Measurements from ENCODE around the gene CREBBP. TPM values are rescaled to one million over a fixed set of nuclear protein-coding genes. Genes with fewer than 3 reads are reported as not detected.

The CREBBP gene
- total RNA-seq, 2 experiments from 2014 or later = 26.6 to 29.5 TPM

DNA sequence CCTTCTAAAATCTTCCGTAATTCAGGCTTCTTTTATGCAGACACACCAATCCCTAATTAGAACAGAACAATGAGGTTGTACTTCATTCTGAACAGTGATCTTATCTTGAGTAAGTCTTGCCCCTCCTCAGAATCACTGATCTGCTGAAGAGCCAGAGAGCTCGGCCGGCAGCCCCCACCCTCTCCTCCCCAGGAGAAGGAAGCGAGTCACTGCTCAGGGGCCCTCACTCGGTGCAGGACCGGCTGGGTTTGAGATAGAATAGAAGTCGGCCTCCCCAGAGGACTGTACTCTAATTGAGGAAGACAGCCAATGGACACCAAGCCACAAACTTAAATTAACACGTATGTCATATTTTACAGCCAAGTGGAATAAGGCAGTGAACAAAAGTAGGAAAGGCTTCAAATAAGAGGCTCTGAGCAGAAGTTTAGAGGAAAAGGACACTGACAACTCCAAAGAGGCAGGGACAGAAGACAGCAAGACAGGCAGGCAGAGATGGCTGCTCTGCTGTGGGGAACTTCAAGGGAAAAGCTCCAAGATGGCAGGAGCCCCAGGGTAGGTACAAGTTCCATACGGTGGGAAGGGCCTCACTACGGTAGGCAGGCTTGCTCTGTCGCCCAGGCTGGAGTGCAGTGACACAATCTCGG, 18.6 kb downstream of the CREBBP start:
- Mint-ChIP-seq H3K4me3 (no peak overlapping the region), H3K9me3 (no peaks in the 10 kb centered on the region), H3K27me3 (no peaks in the 10 kb centered on the region), H3K4me1 (ENCODE audit: low read depth) (peaks cover 81% of the 10 kb centered on the region), H3K27ac (no peak overlapping the region), H3K36me3 (no peaks in the 10 kb centered on the region)
- DNase-seq = no peak
- intact Hi-C loops (cut with micrococcal nuclease) = no loop called here
- CTCF ChIA-PET = interaction anchor here (1.1 to 1.6 kb wide), 2 partner anchors 172 to 174 kb away, joined by 3 read pairs; no protein-coding TSS in a partner anchor
- POLR2A ChIA-PET = no interaction called here

DNA sequence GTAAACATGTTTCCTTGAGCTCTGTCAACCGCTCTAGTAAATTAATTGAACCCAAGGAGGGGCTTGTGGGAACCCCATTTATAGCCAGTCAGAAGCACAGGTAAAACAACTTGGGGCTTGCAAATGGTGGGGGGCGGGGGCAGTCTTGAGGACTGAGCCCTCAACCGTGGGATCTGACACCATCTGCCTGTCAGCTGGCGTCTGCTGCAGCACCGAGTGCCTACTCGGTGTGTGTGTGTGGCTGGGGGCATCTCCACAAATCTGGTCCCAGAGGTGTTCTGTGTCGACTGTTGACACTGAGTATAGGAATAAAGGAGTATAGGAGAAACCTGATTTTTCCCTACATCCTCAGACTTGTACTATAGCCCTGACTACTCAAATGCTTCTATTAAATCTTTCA, 20.6 kb downstream of the CREBBP start:
- H3K27ac Mint-ChIP-seq = no peak overlapping the region
- H3K36me3 Mint-ChIP-seq = no peaks in the 10 kb centered on the region
- peaks cover 77% of the 10 kb centered on the region for H3K4me1 Mint-ChIP-seq (ENCODE audit: low read depth)
- DNase-seq = no peak
- CTCF ChIA-PET = interaction anchor here (1.1 kb wide), 1 partner anchor 394 kb away, joined by 3 read pairs; no protein-coding TSS in a partner anchor
- POLR2A ChIA-PET = no interaction called here
- H3K27me3 Mint-ChIP-seq = no peaks in the 10 kb centered on the region
- intact Hi-C loops (cut with micrococcal nuclease) = loop anchor here (5.0 kb wide), 2 partner anchors 48 to 73 kb away; no protein-coding TSS in a partner anchor
- no peaks in the 10 kb centered on the region for H3K9me3 Mint-ChIP-seq
- H3K4me3 Mint-ChIP-seq = no peak overlapping the region

DNA sequence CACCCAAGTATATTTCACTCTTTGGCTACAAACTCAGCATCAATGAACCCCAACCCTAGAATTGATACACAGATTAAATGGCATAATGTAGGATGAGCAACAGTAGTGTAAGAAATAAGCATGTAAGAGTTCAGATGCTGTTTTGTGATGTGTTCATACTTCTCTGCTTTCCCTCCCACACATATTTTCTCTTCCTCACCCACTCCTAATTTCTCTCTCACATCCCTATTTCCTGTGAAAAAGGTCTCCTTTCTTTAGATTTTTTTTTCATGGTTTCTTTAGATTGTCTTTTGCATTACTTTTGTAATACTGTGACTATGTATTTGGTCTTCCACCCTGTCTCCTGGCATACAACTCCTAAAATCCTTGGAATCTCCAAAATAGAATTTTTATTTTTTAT, 21.7 kb downstream of the CREBBP start:
- H3K36me3 Mint-ChIP-seq = no peaks in the 10 kb centered on the region
- intact Hi-C loops (cut with micrococcal nuclease) = loop anchor here (5.0 kb wide), 2 partner anchors 46 to 72 kb away; no protein-coding TSS in a partner anchor
- no peak for DNase-seq
- ChIA-PET POLR2A (no interaction called here), CTCF (interaction anchor here (1.1 kb wide), 1 partner anchor 395 kb away, joined by 3 read pairs; no protein-coding TSS in a partner anchor)
- no peak overlapping the region for H3K4me3 Mint-ChIP-seq
- peaks cover 78% of the 10 kb centered on the region for H3K4me1 Mint-ChIP-seq (ENCODE audit: low read depth)
- H3K27ac Mint-ChIP-seq = peak overlapping the region; percentile 46
- H3K9me3 Mint-ChIP-seq = no peaks in the 10 kb centered on the region
- no peaks in the 10 kb centered on the region for H3K27me3 Mint-ChIP-seq

DNA sequence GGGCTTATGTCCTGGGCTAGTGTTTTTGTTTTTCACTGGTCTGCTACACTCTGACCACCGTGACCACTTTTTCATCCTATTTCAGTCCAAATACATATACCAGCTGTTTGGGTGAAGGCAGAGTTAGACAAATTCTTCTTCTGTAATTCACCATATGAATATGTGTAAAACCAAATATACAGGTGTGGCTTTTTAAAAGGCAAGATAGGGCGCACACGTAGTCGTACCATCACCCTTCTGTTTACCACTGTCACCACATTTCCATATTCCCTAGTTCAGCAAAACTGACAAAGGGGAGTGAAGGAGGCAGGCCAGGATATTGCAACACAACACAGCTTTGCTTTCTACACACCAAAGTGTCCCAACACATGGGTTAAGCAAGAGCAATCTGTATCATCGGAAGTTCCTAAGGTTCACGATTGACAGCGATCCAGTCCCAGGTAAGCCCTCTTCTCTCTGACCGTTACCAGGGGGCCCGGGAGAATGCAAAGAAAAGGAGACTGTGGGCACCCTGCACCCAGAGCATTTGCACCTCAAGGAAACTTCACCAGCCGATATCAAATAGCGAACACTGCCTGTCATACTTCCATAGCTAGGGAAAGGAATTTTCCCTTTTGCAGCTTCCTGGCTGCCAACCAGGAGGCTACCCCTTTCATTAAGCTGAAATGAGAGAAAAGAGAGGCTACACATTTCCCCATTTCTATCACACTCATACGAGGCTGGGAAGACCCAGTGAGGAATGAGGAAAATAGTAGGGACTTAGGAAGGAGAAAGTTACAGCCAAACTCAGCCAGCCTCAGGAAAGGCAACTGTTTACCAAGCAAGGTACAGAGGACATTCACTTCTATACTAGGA, 23.1 kb downstream of the CREBBP start:
- H3K4me3 Mint-ChIP-seq = no peak overlapping the region
- H3K27me3 Mint-ChIP-seq = no peaks in the 10 kb centered on the region
- intact Hi-C loops (cut with micrococcal nuclease) = loop anchor here (5.0 kb wide), 2 partner anchors 45 to 70 kb away; no protein-coding TSS in a partner anchor

DNA sequence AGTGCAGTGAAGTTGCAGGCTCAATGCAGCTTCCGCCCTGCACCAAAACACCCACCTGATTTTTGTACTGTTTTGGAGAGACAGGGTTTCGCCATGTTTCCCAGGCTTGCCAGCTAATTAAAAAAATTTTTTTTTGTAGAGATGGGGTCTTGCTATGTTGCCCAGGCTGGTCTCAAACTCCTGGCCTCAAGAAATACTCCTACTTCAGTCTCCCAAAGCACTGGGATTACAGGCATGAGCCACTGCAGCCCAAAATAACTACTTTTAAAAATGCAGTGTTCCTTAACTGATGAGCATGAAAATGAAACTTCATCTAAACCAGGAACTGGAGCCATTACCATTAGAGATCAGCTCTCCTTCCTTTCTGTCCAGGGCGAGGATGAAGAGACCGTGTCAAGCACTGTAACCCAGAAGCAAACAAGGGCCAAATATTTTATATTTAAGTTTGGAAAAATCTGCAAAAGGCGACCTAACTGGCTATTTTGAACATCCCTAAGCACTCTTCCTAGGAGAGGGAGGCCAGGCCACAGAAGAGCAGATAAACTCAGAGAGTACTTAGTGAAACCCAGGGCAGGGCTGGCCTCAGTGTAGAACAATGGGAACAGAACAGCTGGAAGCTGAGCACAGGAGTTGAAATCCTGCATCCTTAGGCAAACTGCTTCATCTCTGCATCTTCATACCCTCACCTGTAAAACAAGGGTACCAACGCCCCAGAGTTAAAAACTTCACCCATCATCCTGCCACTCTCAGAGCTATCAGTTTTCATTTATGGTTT, 24.0 kb downstream of the CREBBP start:
- no peaks in the 10 kb centered on the region for H3K27me3 Mint-ChIP-seq
- ChIA-PET POLR2A (no interaction called here), CTCF (interaction anchor here (1.4 kb wide), 1 partner anchor 23 kb away, joined by 5 read pairs; no protein-coding TSS in a partner anchor)
- no peak overlapping the region for H3K4me3 Mint-ChIP-seq
- no peaks in the 10 kb centered on the region for H3K36me3 Mint-ChIP-seq
- DNase-seq = no peak
- H3K9me3 Mint-ChIP-seq = no peaks in the 10 kb centered on the region
- H3K27ac Mint-ChIP-seq = no peak overlapping the region
- peaks cover 70% of the 10 kb centered on the region for H3K4me1 Mint-ChIP-seq (ENCODE audit: low read depth)
- intact Hi-C loops (cut with micrococcal nuclease) = loop anchor here (5.0 kb wide), 2 partner anchors 44 to 69 kb away; no protein-coding TSS in a partner anchor

More for the DNA sequence above, 23.1 kb downstream of the CREBBP start:
- ChIA-PET POLR2A (no interaction called here), CTCF (interaction anchor here (1.4 kb wide), 1 partner anchor 22 kb away, joined by 5 read pairs; no protein-coding TSS in a partner anchor)
- no peaks in the 10 kb centered on the region for H3K36me3 Mint-ChIP-seq
- H3K27ac Mint-ChIP-seq = no peak overlapping the region
- no peaks in the 10 kb centered on the region for H3K9me3 Mint-ChIP-seq
- peaks cover 76% of the 10 kb centered on the region for H3K4me1 Mint-ChIP-seq (ENCODE audit: low read depth)
- peak; percentile 22 for DNase-seq

DNA sequence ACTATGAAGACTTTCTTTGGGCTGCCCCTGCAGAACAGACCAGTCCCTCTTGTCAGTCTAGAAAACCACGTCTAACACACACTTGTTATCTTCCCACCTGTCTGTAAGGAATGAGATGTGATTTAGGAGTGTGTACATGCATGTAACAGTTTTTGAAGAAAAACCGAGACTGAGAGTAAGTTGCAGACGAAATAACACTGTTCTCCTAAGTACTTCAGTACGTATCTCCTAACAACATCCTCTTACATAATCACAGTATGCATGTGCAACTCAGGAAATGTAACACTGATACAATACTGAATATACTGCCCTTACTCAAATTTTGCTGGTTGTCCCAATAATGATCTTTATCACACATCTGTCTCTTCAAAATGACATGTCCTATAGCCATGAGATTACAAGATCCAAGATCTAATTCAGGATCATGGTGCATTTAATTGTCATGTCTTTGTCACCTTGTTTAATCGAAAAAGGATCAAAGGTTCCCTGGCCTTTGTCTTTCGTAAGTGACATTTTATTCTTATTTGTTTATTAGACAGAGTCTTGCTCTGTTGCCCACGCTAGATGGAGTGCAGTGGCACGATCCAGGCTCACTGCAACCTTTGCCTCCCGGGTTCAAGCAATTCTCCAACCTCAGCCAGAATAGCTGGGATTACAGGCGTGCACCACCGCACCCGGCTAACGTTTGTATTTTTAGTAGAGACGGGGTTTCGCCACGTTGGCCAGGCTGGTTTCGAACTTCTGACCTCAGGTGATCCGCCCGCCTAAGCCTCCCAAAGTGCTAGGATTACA, 25.6 kb downstream of the CREBBP start:
- POLR2A ChIA-PET = no interaction called here
- H3K36me3 Mint-ChIP-seq = no peaks in the 10 kb centered on the region
- H3K4me3 Mint-ChIP-seq = no peak overlapping the region
- no peak for DNase-seq
- no peaks in the 10 kb centered on the region for H3K9me3 Mint-ChIP-seq
- H3K4me1 Mint-ChIP-seq (ENCODE audit: low read depth) = peaks cover 66% of the 10 kb centered on the region
- intact Hi-C loops (cut with micrococcal nuclease) = loop anchor here (5.0 kb wide), 2 partner anchors 43 to 68 kb away; no protein-coding TSS in a partner anchor
- H3K27me3 Mint-ChIP-seq = no peaks in the 10 kb centered on the region
- CTCF ChIA-PET = no interaction called here
- no peak overlapping the region for H3K27ac Mint-ChIP-seq

DNA sequence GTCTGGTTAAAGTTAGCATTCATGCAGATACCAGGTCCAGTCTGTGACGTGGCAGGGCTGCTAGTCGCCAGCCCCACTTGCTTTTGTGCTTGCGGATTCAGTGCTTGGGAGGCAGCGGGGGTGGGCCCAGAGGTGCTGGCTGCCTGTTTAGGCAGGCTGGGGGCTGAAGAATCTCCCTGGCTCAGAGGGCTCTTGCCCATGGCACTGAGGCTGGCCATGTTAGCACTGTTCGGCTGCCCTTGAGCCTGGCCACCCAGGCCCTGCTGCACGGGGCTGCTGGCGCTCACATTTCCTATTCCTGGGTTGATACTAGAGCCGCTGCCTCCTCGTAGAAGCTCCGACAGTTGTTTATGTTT, 30.0 kb downstream of the CREBBP start:
- intact Hi-C loops (cut with micrococcal nuclease) = no loop called here
- Mint-ChIP-seq H3K4me3 (no peak overlapping the region), H3K4me1 (ENCODE audit: low read depth) (peaks cover 43% of the 10 kb centered on the region), H3K27me3 (no peaks in the 10 kb centered on the region), H3K9me3 (no peaks in the 10 kb centered on the region), H3K36me3 (peaks cover 2% of the 10 kb centered on the region), H3K27ac (no peak overlapping the region)
- ChIA-PET CTCF (no interaction called here), POLR2A (no interaction called here)
- no peak for DNase-seq

DNA sequence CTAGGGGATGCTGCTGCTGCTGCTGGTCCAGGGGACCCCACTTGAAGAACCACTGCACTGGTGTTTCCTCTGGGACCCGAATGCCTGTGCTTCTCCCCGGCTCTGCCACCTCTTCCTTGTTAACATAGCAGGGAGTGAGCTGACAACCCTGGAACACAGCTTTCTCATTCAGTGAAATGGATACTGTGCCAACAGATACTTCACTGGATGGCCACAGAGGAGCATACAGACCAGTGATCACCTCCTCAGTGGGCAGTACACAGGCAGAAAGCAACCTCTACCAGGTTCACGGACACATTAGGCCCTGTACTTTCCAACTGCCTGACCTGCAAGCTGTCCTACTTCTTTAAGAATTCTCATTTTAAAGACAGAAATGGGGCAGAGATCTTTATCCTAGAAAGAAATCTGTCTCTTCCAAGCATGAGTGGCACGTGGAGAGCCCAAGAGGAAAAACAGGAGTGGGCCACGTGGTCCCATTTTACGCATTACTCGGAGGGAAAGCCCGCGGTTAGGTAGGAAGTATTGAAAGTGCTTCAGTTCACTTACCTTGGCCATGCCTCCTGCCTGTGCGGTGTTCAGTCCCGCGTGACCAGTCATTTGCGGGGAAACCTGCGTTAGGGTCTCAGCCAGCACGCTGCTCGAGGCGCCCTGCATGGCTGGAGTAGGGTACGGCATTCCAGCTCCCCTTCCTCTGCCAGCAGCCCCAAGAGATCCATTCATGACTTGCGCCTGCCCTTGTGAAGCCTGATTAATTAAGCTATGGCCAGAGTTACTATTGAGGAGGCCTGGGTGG, 30.6 kb downstream of the CREBBP start:
- CTCF ChIA-PET = no interaction called here
- no peak for DNase-seq
- H3K27ac Mint-ChIP-seq = no peak overlapping the region

DNA sequence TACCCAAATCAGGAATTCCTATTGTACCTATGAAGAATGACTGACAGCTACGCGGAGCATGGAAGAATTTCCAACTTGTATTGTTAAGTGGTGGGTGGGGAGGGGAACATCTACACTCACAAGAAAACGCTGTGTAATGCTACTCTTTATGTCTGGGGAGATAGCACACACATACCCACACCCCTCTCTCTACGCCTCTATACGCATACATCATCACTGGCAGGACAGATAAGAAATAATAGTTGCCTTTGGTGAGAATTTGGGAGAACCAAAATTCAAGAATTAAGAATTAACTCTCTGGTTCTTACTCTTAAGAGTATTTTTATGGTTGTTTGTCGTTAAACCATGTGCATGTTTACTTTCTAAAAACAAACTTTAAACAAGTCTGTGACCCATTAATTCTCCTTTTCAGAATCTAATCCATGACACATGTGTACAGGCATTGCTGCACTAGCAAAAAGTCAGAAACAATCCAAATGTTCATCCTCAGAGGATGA, 33.9 kb downstream of the CREBBP start:
- intact Hi-C loops (cut with micrococcal nuclease) = no loop called here
- Mint-ChIP-seq H3K27me3 (no peaks in the 10 kb centered on the region), H3K27ac (no peak overlapping the region), H3K4me3 (no peak overlapping the region), H3K4me1 (ENCODE audit: low read depth) (peaks cover 36% of the 10 kb centered on the region), H3K9me3 (no peaks in the 10 kb centered on the region), H3K36me3 (peaks cover 2% of the 10 kb centered on the region)
- ChIA-PET CTCF (no interaction called here), POLR2A (no interaction called here)
- no peak for DNase-seq

More for the DNA sequence above, 30.6 kb downstream of the CREBBP start:
- Mint-ChIP-seq H3K4me1 (ENCODE audit: low read depth) (peaks cover 44% of the 10 kb centered on the region), H3K4me3 (no peak overlapping the region), H3K27me3 (no peaks in the 10 kb centered on the region), H3K9me3 (no peaks in the 10 kb centered on the region), H3K36me3 (peaks cover 2% of the 10 kb centered on the region)
- intact Hi-C loops (cut with micrococcal nuclease) = no loop called here
- POLR2A ChIA-PET = no interaction called here

DNA sequence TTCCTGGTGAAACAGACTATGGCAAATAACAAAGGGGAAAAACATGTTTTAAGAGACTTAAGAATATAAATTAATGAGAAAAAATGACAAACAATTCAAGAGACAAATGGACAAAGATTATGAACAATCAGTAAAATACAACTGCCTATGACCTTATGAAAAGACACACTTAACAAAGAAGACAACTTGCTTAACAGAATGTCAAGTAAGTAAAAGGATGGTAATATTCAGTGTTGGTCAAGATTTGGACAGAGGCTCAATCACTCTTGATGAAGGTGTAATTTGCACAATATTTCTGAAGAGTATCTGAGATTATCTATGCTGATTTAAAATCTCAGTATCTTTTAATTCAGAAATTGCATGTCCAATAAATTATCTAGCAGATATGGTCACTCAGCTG, 34.4 kb downstream of the CREBBP start:
- H3K4me1 Mint-ChIP-seq (ENCODE audit: low read depth) = peaks cover 36% of the 10 kb centered on the region
- CTCF ChIA-PET = no interaction called here
- no peak overlapping the region for H3K27ac Mint-ChIP-seq
- no peak for DNase-seq
- no peaks in the 10 kb centered on the region for H3K27me3 Mint-ChIP-seq
- H3K9me3 Mint-ChIP-seq = no peaks in the 10 kb centered on the region
- H3K4me3 Mint-ChIP-seq = no peak overlapping the region
- intact Hi-C loops (cut with micrococcal nuclease) = no loop called here
- POLR2A ChIA-PET = no interaction called here
- H3K36me3 Mint-ChIP-seq = peaks cover 2% of the 10 kb centered on the region

DNA sequence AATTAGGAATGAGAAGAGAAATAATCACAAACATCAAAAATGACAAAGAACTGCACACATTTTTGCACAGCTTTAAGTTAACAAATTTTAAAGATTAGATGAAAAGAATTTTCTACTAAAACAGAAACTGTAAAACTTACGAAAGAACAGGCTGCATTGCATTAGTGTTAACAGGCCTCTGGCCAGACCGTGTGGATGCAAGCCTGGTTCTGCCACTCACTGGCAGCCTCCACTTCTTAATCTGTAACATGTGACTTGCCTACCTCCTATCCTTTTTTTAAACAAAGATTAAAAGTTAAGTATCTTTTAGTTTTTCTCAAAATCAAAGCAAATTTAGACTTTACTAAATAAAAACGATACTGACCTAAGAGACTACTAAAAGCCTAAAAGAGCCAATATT, 37.5 kb downstream of the CREBBP start:
- POLR2A ChIA-PET = no interaction called here
- H3K9me3 Mint-ChIP-seq = no peaks in the 10 kb centered on the region
- no peak for DNase-seq
- CTCF ChIA-PET = interaction anchor here (0.6 kb wide), 1 partner anchor 221 kb away, joined by 4 read pairs; no protein-coding TSS in a partner anchor
- H3K27ac Mint-ChIP-seq = no peak overlapping the region
- no peaks in the 10 kb centered on the region for H3K27me3 Mint-ChIP-seq
- intact Hi-C loops (cut with micrococcal nuclease) = no loop called here
- no peaks in the 10 kb centered on the region for H3K36me3 Mint-ChIP-seq
- H3K4me3 Mint-ChIP-seq = no peak overlapping the region
- H3K4me1 Mint-ChIP-seq (ENCODE audit: low read depth) = peaks cover 48% of the 10 kb centered on the region

All from activated CD4-positive, alpha-beta memory T cell treated with anti-CD3 and anti-CD28 coated beads for 36 hours (primary cell).